HepG2 (cell line): ENCODE data around the gene NKD2.

Source experiments
- CTCF ChIP-seq: sonication (generic); formaldehyde crosslinking; IDR thresholded peaks from 2 replicates; pipeline ENCODE4 v1.5.0; 2020; ENCODE audit warnings: mild to moderate bottlenecking, missing genetic modification reagents, moderate library complexity
- MXI1 ChIP-seq: IDR thresholded peaks from 3 replicates; pipeline ENCODE4 v1.6.1; 2012; ENCODE audit warnings: low read depth, low read length, inconsistent platforms, borderline replicate concordance
- MYC ChIP-seq: sonication (generic); formaldehyde crosslinking; IDR thresholded peaks from 2 replicates; pipeline ENCODE4 v1.9.0; 2021; ENCODE audit warnings: missing genetic modification reagents, borderline replicate concordance
- YY1 ChIP-seq: IDR thresholded peaks from 2 replicates; pipeline ENCODE4 v1.6.1; 2011; ENCODE audit warnings: low read length, low read depth, moderate library complexity, mild to moderate bottlenecking; ENCODE audit not compliant: insufficient read depth, insufficient replicate concordance
- ZNF878 ChIP-seq: sonication (generic); formaldehyde crosslinking; IDR thresholded peaks from 2 replicates; pipeline ENCODE4 v1.8.1; 2023; ENCODE audit warnings: mild to moderate bottlenecking, missing genetic modification reagents, moderate library complexity
- ZSCAN20 ChIP-seq: sonication (generic); formaldehyde crosslinking; IDR thresholded peaks from 2 replicates; pipeline ENCODE4 v1.4.0; 2020; ENCODE audit warnings: missing genetic modification reagents, mild to moderate bottlenecking, borderline replicate concordance
- TF ChIP-seq, protein P1 (sequence below): sonication (generic); formaldehyde crosslinking; IDR thresholded peaks from 2 replicates; pipeline ENCODE4 v1.4.0; 2020; ENCODE audit warnings: missing genetic modification reagents
- TF ChIP-seq, protein P2 (sequence below): sonication (generic); formaldehyde crosslinking; IDR thresholded peaks from 2 replicates; pipeline ENCODE4 v1.5.0; 2020; ENCODE audit warnings: missing genetic modification reagents

DNA sequence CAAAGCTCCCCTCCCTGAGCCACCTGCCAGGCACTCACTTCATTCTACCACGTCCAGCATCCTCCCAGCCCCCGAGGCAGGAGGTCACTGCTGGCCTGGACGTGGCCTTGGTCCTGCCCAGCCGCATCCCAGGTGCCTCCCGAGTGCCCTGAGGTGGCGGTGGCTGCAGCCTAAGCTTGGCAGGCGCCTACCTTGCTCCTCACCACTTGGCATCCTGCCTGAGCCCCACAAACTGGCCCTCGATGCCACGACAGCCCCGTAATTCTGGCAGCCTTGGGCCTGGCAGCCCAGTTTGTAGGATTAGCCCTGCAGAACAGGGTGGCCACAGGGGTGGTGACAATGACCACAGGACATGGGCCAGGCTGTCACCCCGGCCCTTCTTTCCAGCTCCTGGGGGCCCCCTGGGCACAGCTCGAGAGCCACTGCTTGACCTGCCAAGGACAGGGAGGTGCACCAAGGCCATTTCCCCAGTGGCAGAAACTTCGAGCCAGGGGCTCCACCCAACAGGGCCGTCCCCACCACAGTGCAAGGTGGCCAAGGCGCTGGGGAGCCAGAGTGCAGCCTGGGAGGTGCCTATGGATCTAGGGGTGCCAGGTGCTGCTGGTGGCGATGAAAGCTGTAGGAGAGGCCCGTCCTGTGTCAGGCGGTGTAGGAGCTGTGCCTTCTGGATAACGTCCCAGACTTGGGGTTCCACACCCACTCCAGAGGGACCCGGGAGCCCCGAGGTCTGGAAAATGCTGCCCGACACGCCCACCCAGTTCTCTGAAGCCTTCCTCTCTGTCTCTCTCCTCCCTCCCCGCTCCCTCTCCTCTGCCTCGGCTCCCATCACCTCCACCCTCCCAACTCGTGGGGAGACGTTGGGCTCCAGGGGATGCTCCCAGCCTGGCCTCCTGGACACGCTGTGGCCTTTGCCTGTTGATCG is 18.4 kb downstream of the NKD2 start:
- TF ChIP-seq, protein P1, sequence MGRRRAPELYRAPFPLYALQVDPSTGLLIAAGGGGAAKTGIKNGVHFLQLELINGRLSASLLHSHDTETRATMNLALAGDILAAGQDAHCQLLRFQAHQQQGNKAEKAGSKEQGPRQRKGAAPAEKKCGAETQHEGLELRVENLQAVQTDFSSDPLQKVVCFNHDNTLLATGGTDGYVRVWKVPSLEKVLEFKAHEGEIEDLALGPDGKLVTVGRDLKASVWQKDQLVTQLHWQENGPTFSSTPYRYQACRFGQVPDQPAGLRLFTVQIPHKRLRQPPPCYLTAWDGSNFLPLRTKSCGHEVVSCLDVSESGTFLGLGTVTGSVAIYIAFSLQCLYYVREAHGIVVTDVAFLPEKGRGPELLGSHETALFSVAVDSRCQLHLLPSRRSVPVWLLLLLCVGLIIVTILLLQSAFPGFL (CRISPR knock-in tag), result no peak
- no peak for TF ChIP-seq CTCF (CRISPR knock-in tag)
- no peak for TF ChIP-seq ZNF878
- TF ChIP-seq, protein P2, sequence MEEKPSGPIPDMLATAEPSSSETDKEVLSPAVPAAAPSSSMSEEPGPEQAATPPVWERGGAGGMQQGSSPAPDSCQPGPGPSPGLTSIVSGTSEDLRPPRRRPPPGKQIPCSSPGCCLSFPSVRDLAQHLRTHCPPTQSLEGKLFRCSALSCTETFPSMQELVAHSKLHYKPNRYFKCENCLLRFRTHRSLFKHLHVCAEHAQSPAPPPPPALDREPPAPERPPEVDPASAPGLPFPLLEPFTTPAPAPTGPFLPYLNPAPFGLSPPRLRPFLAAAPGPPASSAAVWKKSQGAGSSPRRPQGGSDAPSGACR, result no peak
- no peak for TF ChIP-seq MXI1
- TF ChIP-seq MYC (CRISPR knock-in tag), result no peak
- no peak for TF ChIP-seq ZSCAN20 (CRISPR knock-in tag)
- TF ChIP-seq YY1, result no peak
